ENCODE results near the gene IAH1.

Gene IAH1

GRCh38 chr2:9536504-9536903 is 62.2 kb downstream of the IAH1 start:
- Histone ChIP-seq H3F3A (ENCODE audit: insufficient read depth, low read length) (no peaks in the 10 kb centered on the region), H3K27ac (ENCODE audit: low read length) (no peak overlapping the region), H3K4me2 (ENCODE audit: low read depth, low read length) (no peak overlapping the region), H3K36me3 (replicated peaks; ENCODE audit: insufficient read depth, low read length) (no peaks in the 10 kb centered on the region; the same call in 1 of the 2 replicates), H3K9ac (ENCODE audit: low read length) (no peak overlapping the region), H3K4me3 (ENCODE audit: low read length) (no peak overlapping the region), H3K4me1 (ENCODE audit: low read length) (peaks cover 6% of the 10 kb centered on the region; the same call in 1 of the 2 replicates), H2AFZ (ENCODE audit: low read length) (no peak overlapping the region), H3K9me2 (replicated peaks; ENCODE audit: insufficient read depth, low read length) (no peaks in the 10 kb centered on the region), H3K79me2 (ENCODE audit: low read length) (peaks cover 14% of the 10 kb centered on the region), H3K27me3 (replicated peaks; ENCODE audit: insufficient read depth, low read length) (no peaks in the 10 kb centered on the region), H3K9me3 (replicated peaks; ENCODE audit: insufficient read depth, low read length) (no peaks in the 10 kb centered on the region), H4K20me1 (ENCODE audit: insufficient read depth, low read length) (no peaks in the 10 kb centered on the region)
- TF ChIP-seq CTCF (IDR thresholded peaks at IDR 0.05; ENCODE audit: low read length) (no peak), EZH2phosphoT487 (IDR thresholded peaks at IDR 0.05; ENCODE audit: low read length) (no peak), EZH2 (optimal IDR thresholded peaks at IDR 0.05; ENCODE audit: low read depth, low read length) (no peak)
- no peak for DNase-seq

GRCh38 chr2:9538000-9538507 is 63.7 kb downstream of the IAH1 start:
- no peaks in the 10 kb centered on the region for H3F3A ChIP-seq (ENCODE audit: insufficient read depth, low read length)
- TF ChIP-seq EZH2phosphoT487 (IDR thresholded peaks at IDR 0.05; ENCODE audit: low read length) = no peak
- no peak for TF ChIP-seq EZH2 (optimal IDR thresholded peaks at IDR 0.05; ENCODE audit: low read depth, low read length)
- TF ChIP-seq CTCF (IDR thresholded peaks at IDR 0.05; ENCODE audit: low read length) = no peak
- peaks cover 6% of the 10 kb centered on the region; the same call in 1 of the 2 replicates for H3K4me1 ChIP-seq (ENCODE audit: low read length)
- H3K9me2 ChIP-seq (replicated peaks; ENCODE audit: insufficient read depth, low read length) = no peaks in the 10 kb centered on the region
- H3K27me3 ChIP-seq (replicated peaks; ENCODE audit: insufficient read depth, low read length) = no peaks in the 10 kb centered on the region
- no peak overlapping the region for H3K9ac ChIP-seq (ENCODE audit: low read length)
- no peak overlapping the region; the same call in 1 of the 2 replicates for H3K4me2 ChIP-seq (ENCODE audit: low read depth, low read length)
- H3K9me3 ChIP-seq (replicated peaks; ENCODE audit: insufficient read depth, low read length) = no peaks in the 10 kb centered on the region
- DNase-seq = no peak
- H4K20me1 ChIP-seq (ENCODE audit: insufficient read depth, low read length) = no peaks in the 10 kb centered on the region
- H2AFZ ChIP-seq (ENCODE audit: low read length) = no peak overlapping the region
- no peak overlapping the region for H3K4me3 ChIP-seq (ENCODE audit: low read length)
- peaks cover 24% of the 10 kb centered on the region for H3K79me2 ChIP-seq (ENCODE audit: low read length)
- H3K27ac ChIP-seq (ENCODE audit: low read length) = no peak overlapping the region
- H3K36me3 ChIP-seq (replicated peaks; ENCODE audit: insufficient read depth, low read length) = no peaks in the 10 kb centered on the region; the same call in 1 of the 2 replicates

Measured in MM.1S (cell line).